ENCODE results near the gene YIPF3. TPM values are rescaled to one million over a fixed set of nuclear protein-coding genes. Genes with fewer than 3 reads are reported as not detected.
"Not testable (repeated sequence)": the region's sequence is repeated elsewhere in the genome, so short reads cannot be mapped to it uniquely, and the experiment has no call there.

Gene YIPF3
- polyA plus RNA-seq, 1 of the 3 experiments (the other 2 are of a cell fraction), result 219 TPM

GRCh38 chr6:43467752-43468151 is 49.0 kb downstream of the YIPF3 start (continued):
- TF ChIP-seq TAF1 (IDR thresholded peaks at IDR 0.05; ENCODE audit: borderline replicate concordance, low read depth, low read length), result no peak

GRCh38 chr6:43467265-43467664 is 49.5 kb downstream of the YIPF3 start:
- H2AFZ ChIP-seq (ENCODE audit: low read depth); H3K9me2 ChIP-seq; H3F3A ChIP-seq (replicated peaks; ENCODE audit: insufficient read depth); H3K27ac ChIP-seq (ENCODE audit: low read depth in 2 of 2, low read length in 1 of 2); H3K4me3 ChIP-seq (ENCODE audit: low read depth in 2 of 2, low read length in 1 of 2); H3K36me3 ChIP-seq (replicated peaks in 1 of 2; ENCODE audit: control insufficient read depth in 1 of 2, insufficient read depth in 2 of 2, low read length in 1 of 2); H4K20me1 ChIP-seq (ENCODE audit: insufficient read depth); H3K9ac ChIP-seq; POLR2A ChIA-PET; H3K4me1 ChIP-seq (ENCODE audit: control insufficient read depth in 1 of 2, insufficient read depth in 2 of 2, low read depth in 1 of 2, low read length in 1 of 2); H3K27me3 ChIP-seq (ENCODE audit: insufficient read depth); H3K4me2 ChIP-seq; H3K9me3 ChIP-seq; DNase-seq; H3K79me2 ChIP-seq (ENCODE audit: insufficient read depth): not testable (repeated sequence)
- CTCF ChIA-PET, result interaction anchor here (1.4 to 1.5 kb wide), 2 partner anchors 23 to 40 kb away, joined by 4 to 7 read pairs; no protein-coding TSS in a partner anchor
- WGBS (ENCODE audit: low lambda C conversion rate), result 41% methylated on average over 5 of the region's 5 CpGs

- ChIA-PET CTCF (interaction anchor here (1.2 to 14.6 kb wide), 2 partner anchors 11 to 34 kb away, joined by 5 to 382 read pairs; partner anchors contain the start of genes DLK2 and LRRC73), POLR2A (no interaction called here)
- H3K27ac ChIP-seq (ENCODE audit: low read depth in 2 of 2, low read length in 1 of 2), result no peak overlapping the region
- H4K20me1 ChIP-seq (ENCODE audit: insufficient read depth), result no peaks in the 10 kb centered on the region
- 32% methylated on average over 2 of the region's 2 CpGs for WGBS (ENCODE audit: low lambda C conversion rate)
- H3K9me2 ChIP-seq, result no peaks in the 10 kb centered on the region
- H3K36me3 ChIP-seq (replicated peaks in 1 of 2; ENCODE audit: control insufficient read depth in 1 of 2, insufficient read depth in 2 of 2, low read length in 1 of 2), result no peaks in the 10 kb centered on the region
- H3K9ac ChIP-seq, result no peak overlapping the region
- H3K4me3 ChIP-seq (ENCODE audit: low read depth in 2 of 2, low read length in 1 of 2), result no peak overlapping the region
- H2AFZ ChIP-seq (ENCODE audit: low read depth), result no peak overlapping the region
- no peak for DNase-seq
- H3K27me3 ChIP-seq (ENCODE audit: insufficient read depth), result peaks cover 4% of the 10 kb centered on the region; the same call in 1 of the 2 replicates
- TF ChIP-seq CTCF (IDR thresholded peaks at IDR 0.05) (no peak), GATA2 (CRISPR knock-in tag; IDR thresholded peaks at IDR 0.05) (no peak), JUND (IDR thresholded peaks at IDR 0.05) (no peak), EP300 (IDR thresholded peaks at IDR 0.05; ENCODE audit: borderline replicate concordance in 1 of 2, low read depth in 1 of 2, low read length in 1 of 2) (no peak), FOXM1 (IDR thresholded peaks at IDR 0.05; ENCODE audit: low read depth) (no peak)
- H3F3A ChIP-seq (replicated peaks; ENCODE audit: insufficient read depth), result no peaks in the 10 kb centered on the region
- no peaks in the 10 kb centered on the region for H3K9me3 ChIP-seq
- H3K4me2 ChIP-seq, result no peak overlapping the region
- H3K4me1 ChIP-seq (ENCODE audit: control insufficient read depth in 1 of 2, insufficient read depth in 2 of 2, low read depth in 1 of 2, low read length in 1 of 2), result no peaks in the 10 kb centered on the region
- no peaks in the 10 kb centered on the region for H3K79me2 ChIP-seq (ENCODE audit: insufficient read depth)
These were observed 50.8 kb downstream of the YIPF3 start for GRCh38 chr6:43465948-43466347.

- H3K9ac ChIP-seq, result no peak overlapping the region
- no peak overlapping the region for H3K4me3 ChIP-seq (ENCODE audit: low read depth in 2 of 2, low read length in 1 of 2)
- no peaks in the 10 kb centered on the region for H3K36me3 ChIP-seq (replicated peaks in 1 of 2; ENCODE audit: control insufficient read depth in 1 of 2, insufficient read depth in 2 of 2, low read length in 1 of 2)
- H3K4me1 ChIP-seq (ENCODE audit: control insufficient read depth in 1 of 2, insufficient read depth in 2 of 2, low read depth in 1 of 2, low read length in 1 of 2), result no peaks in the 10 kb centered on the region
- H2AFZ ChIP-seq (ENCODE audit: low read depth), result no peak overlapping the region
- POLR2A ChIA-PET, result interaction anchor here (0.6 kb wide), 1 partner anchor 411 kb away, joined by 3 read pairs; the partner anchor contains the start of gene CUL7
- H3K27ac ChIP-seq (ENCODE audit: low read depth in 2 of 2, low read length in 1 of 2), result no peak overlapping the region
- H3F3A ChIP-seq (replicated peaks; ENCODE audit: insufficient read depth), result no peaks in the 10 kb centered on the region
- H3K9me2 ChIP-seq, result no peaks in the 10 kb centered on the region
- CTCF ChIA-PET, result interaction anchor here (0.6 to 14.6 kb wide), 3 partner anchors 9 to 36 kb away, joined by 3 to 382 read pairs (median 3); partner anchors contain the start of genes DLK2 and LRRC73
- H3K79me2 ChIP-seq (ENCODE audit: insufficient read depth), result no peaks in the 10 kb centered on the region
- H3K9me3 ChIP-seq, result no peaks in the 10 kb centered on the region
- WGBS (ENCODE audit: low lambda C conversion rate), result 55% methylated on average over 8 of the region's 8 CpGs
- no peak overlapping the region for H3K4me2 ChIP-seq
- DNase-seq, result no peak
- H4K20me1 ChIP-seq (ENCODE audit: insufficient read depth), result no peaks in the 10 kb centered on the region
- H3K27me3 ChIP-seq (ENCODE audit: insufficient read depth), result peaks cover 4% of the 10 kb centered on the region; the same call in 1 of the 2 replicates
- TF ChIP-seq EP300 (IDR thresholded peaks at IDR 0.05; ENCODE audit: borderline replicate concordance in 1 of 2, low read depth in 1 of 2, low read length in 1 of 2) (no peak), USF1 (IDR thresholded peaks at IDR 0.05; ENCODE audit: borderline replicate concordance, low read depth) (no peak), JUND (IDR thresholded peaks at IDR 0.05) (no peak), MEF2A (IDR thresholded peaks at IDR 0.05; ENCODE audit: borderline replicate concordance, low read depth) (no peak), NRF1 (IDR thresholded peaks at IDR 0.05; ENCODE audit: low read depth, low read length) (no peak), CHD2 (IDR thresholded peaks at IDR 0.05; ENCODE audit: low read length, partially characterized antibody) (no peak), SIN3A (IDR thresholded peaks at IDR 0.05; ENCODE audit: borderline replicate concordance, low read depth, low read length) (no peak), REST (IDR thresholded peaks at IDR 0.05; ENCODE audit: low read depth, low read length) (no peak), SMC3 (IDR thresholded peaks at IDR 0.05; ENCODE audit: low read depth, low read length) (no peak)
These were observed 52.4 kb downstream of the YIPF3 start for GRCh38 chr6:43464337-43464736.

All from SK-N-SH (cell line).